ENCODE results near the gene FCN2.
"Not testable (repeated sequence)": the region's sequence is repeated elsewhere in the genome, so short reads cannot be mapped to it uniquely, and the experiment has no call there.

Gene FCN2

GRCh38 chr9:134855900-134856377 lies 24.7 kb upstream of the FCN2 start:
- Histone ChIP-seq H3K4me1 (ENCODE audit: insufficient read depth, poor library complexity, severe bottlenecking) (peaks cover 7% of the 10 kb centered on the region), H3K9me3 (ENCODE audit: severe bottlenecking) (peaks cover 4% of the 10 kb centered on the region), H3K27ac (ENCODE audit: poor library complexity, severe bottlenecking) (no peak overlapping the region), H3K27me3 (ENCODE audit: insufficient read depth, poor library complexity, severe bottlenecking) (peaks cover 28% of the 10 kb centered on the region), H3K36me3 (ENCODE audit: low read depth) (no peaks in the 10 kb centered on the region), H3K4me3 (ENCODE audit: severe bottlenecking) (no peak overlapping the region)
- ATAC-seq (ENCODE audit: low read depth) (no peak), DNase-seq (ENCODE audit: low spot score) (no peak)
- no peak for TF ChIP-seq CTCF (IDR thresholded peaks at IDR 0.05; ENCODE audit: poor library complexity, severe bottlenecking)

- H3K4me1 ChIP-seq (ENCODE audit: insufficient read depth, poor library complexity, severe bottlenecking); H3K4me3 ChIP-seq (ENCODE audit: severe bottlenecking); ATAC-seq (ENCODE audit: low read depth); H3K27ac ChIP-seq (ENCODE audit: poor library complexity, severe bottlenecking); DNase-seq (ENCODE audit: low spot score); H3K36me3 ChIP-seq (ENCODE audit: low read depth); H3K9me3 ChIP-seq (ENCODE audit: severe bottlenecking): not testable (repeated sequence)
- peaks cover 28% of the 10 kb centered on the region for H3K27me3 ChIP-seq (ENCODE audit: insufficient read depth, poor library complexity, severe bottlenecking)
Measured at GRCh38 chr9:134857451-134857850, 23.2 kb upstream of the FCN2 start.

GRCh38 chr9:134858051-134858841 lies 22.4 kb upstream of the FCN2 start:
- H3K27ac ChIP-seq (ENCODE audit: poor library complexity, severe bottlenecking) = no peak overlapping the region
- peaks cover 2% of the 10 kb centered on the region for H3K9me3 ChIP-seq (ENCODE audit: severe bottlenecking)
- H3K4me3 ChIP-seq (ENCODE audit: severe bottlenecking) = no peak overlapping the region
- DNase-seq (ENCODE audit: low spot score) (no peak), ATAC-seq (ENCODE audit: low read depth) (peak; percentile 80)
- TF ChIP-seq CTCF (IDR thresholded peaks at IDR 0.05; ENCODE audit: poor library complexity, severe bottlenecking) = no peak
- H3K4me1 ChIP-seq (ENCODE audit: insufficient read depth, poor library complexity, severe bottlenecking) = peaks cover 7% of the 10 kb centered on the region
- H3K36me3 ChIP-seq (ENCODE audit: low read depth) = no peaks in the 10 kb centered on the region
- H3K27me3 ChIP-seq (ENCODE audit: insufficient read depth, poor library complexity, severe bottlenecking) = peaks cover 23% of the 10 kb centered on the region

GRCh38 chr9:134860510-134860909 lies 20.1 kb upstream of the FCN2 start:
- Histone ChIP-seq H3K27me3 (ENCODE audit: insufficient read depth, poor library complexity, severe bottlenecking) (peaks cover 4% of the 10 kb centered on the region), H3K4me3 (ENCODE audit: severe bottlenecking) (no peak overlapping the region), H3K9me3 (ENCODE audit: severe bottlenecking) (peaks cover 2% of the 10 kb centered on the region), H3K4me1 (ENCODE audit: insufficient read depth, poor library complexity, severe bottlenecking) (peaks cover 7% of the 10 kb centered on the region), H3K36me3 (ENCODE audit: low read depth) (no peaks in the 10 kb centered on the region), H3K27ac (ENCODE audit: poor library complexity, severe bottlenecking) (no peak overlapping the region)
- TF ChIP-seq CTCF (IDR thresholded peaks at IDR 0.05; ENCODE audit: poor library complexity, severe bottlenecking) = no peak
- DNase-seq (ENCODE audit: low spot score) (no peak), ATAC-seq (ENCODE audit: low read depth) (no peak)

GRCh38 chr9:134861595-134862334 lies 18.8 kb upstream of the FCN2 start:
- DNase-seq (ENCODE audit: low spot score) = no peak

More at GRCh38 chr9:134861595-134862334, 18.8 kb upstream of the FCN2 start:
- no peaks in the 10 kb centered on the region for H3K36me3 ChIP-seq (ENCODE audit: low read depth)
- H3K4me3 ChIP-seq (ENCODE audit: severe bottlenecking) = no peak overlapping the region
- no peak for TF ChIP-seq CTCF (IDR thresholded peaks at IDR 0.05; ENCODE audit: poor library complexity, severe bottlenecking)
- no peaks in the 10 kb centered on the region for H3K27me3 ChIP-seq (ENCODE audit: insufficient read depth, poor library complexity, severe bottlenecking)
- no peak for ATAC-seq (ENCODE audit: low read depth)
- no peak overlapping the region for H3K27ac ChIP-seq (ENCODE audit: poor library complexity, severe bottlenecking)
- peaks cover 2% of the 10 kb centered on the region for H3K9me3 ChIP-seq (ENCODE audit: severe bottlenecking)
- H3K4me1 ChIP-seq (ENCODE audit: insufficient read depth, poor library complexity, severe bottlenecking) = peaks cover 7% of the 10 kb centered on the region

All from RWPE2 (cell line).